Measurements from ENCODE around the gene PRRT1B.

PRRT1B gene

DNA sequence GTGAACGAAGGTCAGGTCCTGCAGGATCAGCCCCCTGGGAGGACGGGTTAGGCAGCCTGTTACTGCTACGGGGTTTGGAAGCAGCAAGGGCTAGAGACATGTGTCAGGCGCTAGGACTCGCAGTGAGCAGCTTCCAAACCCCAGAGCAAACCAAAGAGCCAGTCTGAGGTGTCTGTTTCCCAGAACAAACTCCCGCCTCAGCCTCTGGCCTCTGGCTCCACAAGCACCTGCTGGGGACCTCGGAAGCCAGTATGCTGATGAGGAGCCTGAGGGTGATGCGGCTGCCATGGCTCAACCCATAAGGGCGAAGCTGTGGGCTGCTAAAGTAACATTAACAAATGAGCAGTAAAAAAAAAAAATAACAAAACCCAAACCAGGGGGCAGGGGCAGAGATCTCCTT is 35.0 kb downstream of the PRRT1B start:
- DNase-seq: no peak

GRCh38 chr9:131582056-131582455 is 36.7 kb downstream of the PRRT1B start:
- DNase-seq: no peak

DNA sequence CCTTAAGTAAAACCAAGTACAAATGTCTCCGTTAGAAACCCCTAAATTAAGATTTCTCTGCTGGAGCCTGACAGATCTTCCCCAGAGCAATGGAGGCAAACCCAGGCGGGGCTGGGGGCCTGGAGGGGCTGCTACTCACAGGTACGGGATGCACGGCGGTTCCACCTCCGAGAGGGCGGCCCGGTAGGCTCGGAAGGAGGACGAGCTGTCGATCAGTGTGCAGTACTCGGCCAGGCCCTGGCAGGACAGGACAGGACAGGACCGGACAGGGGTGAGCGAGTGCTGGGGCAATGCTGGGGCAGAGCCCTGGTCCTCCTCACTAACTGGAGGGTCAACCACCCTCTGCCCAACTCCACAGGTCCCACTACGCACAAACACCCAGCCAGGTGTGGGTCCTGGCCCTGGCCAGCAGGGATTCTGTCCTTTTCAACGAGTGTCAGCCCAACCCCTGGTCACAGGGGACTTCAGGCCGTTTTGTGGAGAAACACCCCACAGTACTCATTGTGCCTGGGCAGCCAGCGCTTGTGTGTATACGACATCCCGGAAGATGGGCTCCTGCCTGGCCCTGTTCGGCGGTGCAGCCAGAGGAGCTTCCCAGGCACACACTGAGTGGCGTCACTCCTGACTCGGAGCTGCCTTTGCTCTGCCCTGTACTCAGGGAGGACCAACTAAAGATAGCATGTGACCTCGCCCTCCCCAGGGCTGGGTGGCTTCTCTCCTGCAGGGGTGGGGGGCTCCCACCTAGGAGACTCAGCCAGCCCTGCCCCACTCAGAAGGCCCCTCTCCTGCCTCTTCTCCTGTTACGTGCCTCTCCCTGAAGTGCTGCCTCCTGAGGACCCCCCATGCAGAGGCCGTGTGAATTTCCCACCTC is 37.4 kb downstream of the PRRT1B start:
- DNase-seq: no peak

- no peak for DNase-seq
These were observed 38.0 kb downstream of the PRRT1B start for GRCh38 chr9:131583337-131583645.

GRCh38 chr9:131583836-131584555 is 38.7 kb downstream of the PRRT1B start:
- no peak for DNase-seq

DNA sequence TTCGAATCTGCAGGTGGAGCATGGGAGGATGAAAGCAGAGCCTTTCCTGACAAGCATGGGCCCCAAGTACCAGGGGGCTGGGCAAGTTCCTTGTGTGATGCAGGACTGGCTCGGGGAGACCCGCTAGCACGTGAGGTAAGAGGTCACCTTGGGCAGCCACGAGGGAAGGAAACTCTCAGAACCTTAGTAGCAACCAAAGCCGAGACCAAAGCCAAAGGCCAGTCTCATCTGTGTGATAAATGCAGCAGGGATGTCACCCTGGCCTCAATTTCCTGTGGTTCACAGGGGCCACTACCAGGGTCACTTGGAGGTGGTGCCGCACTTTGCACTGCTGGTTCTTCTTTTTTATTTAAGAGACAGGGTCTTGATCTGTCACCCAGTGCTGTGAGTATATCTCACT is 39.5 kb downstream of the PRRT1B start:
- DNase-seq: no peak

GRCh38 chr9:131585375-131585774 is 40.1 kb downstream of the PRRT1B start:
- peak; percentile 75 to 88 (median 84) for DNase-seq

- DNase-seq: no peak
These were observed 42.0 kb downstream of the PRRT1B start for GRCh38 chr9:131587331-131587730.

- DNase-seq: no peak
These were observed 42.6 kb downstream of the PRRT1B start for GRCh38 chr9:131587906-131588305.

GRCh38 chr9:131588396-131588795 is 43.1 kb downstream of the PRRT1B start:
- DNase-seq: no peak

- DNase-seq: no peak
These were observed 43.9 kb downstream of the PRRT1B start for GRCh38 chr9:131589124-131589711.

DNA sequence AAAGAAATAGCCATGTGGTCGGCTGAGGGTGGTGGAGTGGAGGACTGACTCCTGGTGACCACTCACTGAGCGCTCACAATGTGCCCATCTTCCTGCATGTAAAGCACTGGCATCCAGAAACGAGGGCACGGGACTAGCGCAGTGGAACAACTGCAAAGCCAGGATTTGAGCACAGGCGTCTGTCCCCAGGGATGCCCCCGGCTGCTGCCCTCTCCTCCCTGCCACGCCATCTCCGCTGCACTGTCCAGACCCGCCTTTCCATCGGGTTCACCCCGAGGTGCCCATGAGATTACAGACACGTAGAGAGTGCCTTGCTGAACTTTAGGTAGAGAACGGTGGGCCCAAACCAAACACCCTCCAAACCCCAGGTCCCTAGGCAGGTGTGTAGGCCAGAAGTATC is 44.7 kb downstream of the PRRT1B start:
- no peak for DNase-seq

DNA sequence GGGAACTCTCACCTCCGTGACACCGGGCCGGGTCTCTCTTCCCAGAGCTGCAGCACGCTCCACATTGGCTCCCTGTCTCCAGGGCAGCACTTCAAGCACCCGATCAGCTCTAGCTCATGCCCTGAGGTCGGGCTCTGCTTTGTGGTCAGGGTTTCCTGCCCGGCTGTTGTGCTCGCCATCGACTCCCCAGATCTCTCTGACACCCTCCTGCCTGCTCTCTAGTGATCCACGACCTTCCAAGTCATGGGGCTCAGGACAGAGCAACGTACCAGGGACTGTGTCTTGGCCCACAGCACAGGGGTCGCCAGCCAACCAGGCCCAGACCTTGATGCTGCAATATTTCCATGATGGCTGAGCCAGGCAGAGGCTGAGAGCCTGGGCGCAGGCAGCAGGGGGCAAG is 45.1 kb downstream of the PRRT1B start:
- DNase-seq: peak in 1 of 4 experiments; percentile 73

GRCh38 chr9:131590907-131591844 is 45.9 kb downstream of the PRRT1B start:
- DNase-seq: peak; percentile 83 to 92 (median 88)

DNA sequence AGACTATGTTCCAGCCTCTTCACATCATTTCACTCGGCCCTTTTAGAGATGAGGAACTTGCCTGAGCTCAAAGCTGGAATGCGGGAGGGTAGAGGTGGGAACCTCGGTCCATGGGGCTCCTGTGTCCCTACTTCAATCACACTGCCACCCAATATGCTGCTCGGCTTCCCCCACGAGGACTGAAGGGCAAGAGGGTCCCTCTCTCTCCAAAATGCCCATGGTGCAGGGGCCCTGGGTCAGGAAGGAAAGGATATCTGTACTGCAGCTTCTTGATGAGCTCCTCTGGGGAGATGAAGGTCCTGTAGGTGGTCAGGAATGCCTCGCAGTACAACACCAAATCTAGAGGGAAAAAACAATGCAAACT is 46.5 kb downstream of the PRRT1B start:
- DNase-seq: no peak

DNA sequence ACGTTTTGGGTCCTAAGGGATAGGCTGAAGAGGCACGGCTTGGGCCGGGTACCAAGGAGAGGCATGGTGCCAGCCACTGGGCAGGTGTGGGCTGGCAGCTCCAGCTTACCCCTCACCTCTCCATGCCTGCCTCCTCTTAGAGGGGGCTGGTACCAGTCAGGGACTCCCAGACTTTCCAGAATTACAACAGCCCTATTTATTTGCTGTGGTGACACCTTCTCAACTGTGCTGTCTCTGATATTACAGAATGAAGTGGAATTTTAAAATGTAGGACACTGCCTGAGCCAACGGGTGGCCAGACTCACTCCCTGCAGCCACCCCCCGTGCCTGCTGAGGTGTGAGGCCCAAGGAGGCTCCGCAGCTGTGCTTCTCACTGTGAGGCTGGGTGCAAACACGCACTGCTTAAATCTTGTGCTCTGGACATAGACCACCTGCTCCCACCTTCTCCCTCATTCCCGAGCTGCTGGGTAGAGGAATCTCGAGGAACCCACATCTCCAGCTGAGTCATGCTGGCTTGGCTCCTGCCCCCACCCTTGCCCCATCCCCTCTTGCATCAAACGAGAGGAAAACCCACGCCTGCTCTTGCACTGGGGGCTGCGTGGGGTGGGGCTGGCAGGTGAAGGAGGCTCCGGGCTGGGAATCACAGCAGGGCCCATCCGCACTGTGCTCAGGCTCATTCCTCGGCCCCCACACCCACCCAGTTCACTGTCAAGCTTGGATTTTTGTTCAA is 47.9 kb downstream of the PRRT1B start:
- DNase-seq: peak in 2 of 4 experiments; percentile 59 to 63

- DNase-seq: no peak
These were observed 48.8 kb downstream of the PRRT1B start for GRCh38 chr9:131593936-131594665.

- DNase-seq: peak; percentile 63 to 81 (median 74)
These were observed 49.8 kb downstream of the PRRT1B start for GRCh38 chr9:131594906-131595665.

DNA sequence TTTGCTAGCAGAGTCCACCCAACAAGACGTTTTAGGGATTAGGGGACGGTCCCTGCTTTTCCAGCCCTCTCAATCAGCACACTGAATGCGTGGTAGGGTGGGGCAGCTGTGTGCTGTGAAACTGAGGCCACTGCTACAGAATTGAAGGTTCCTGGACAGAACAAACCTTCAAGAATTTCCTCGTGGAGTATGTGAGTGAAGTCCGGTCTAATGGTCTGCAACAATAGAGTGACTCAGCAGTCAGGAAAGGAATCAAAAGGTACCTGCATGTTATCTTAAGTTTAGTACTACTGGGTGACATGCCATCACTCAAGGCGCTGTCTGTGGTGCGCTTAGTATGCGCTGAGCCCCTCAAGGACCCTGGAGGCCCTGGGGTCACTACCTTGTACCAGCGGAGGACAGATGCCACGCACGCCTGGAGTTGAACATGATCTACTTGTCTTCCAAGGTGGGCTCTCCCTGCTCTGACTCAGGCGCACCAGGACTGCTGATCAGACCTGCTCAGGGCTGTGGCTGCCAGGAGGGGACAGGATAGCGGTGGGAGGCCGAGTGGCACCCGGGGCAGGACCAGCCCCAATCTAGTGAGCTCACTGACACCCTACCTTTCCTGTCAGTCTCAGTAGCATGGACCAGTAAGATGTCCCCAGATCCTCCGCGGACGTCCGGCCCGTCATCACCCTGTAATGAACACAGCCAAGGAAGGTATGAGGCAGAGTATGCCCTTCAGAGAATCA is 50.5 kb downstream of the PRRT1B start:
- DNase-seq: no peak

GRCh38 chr9:131596430-131596743 is 51.1 kb downstream of the PRRT1B start:
- DNase-seq: no peak

Measured in suppressor macrophage (primary cell).